ENCODE data around the gene PTGER2. TPM values are rescaled to one million over a fixed set of nuclear protein-coding genes. Genes with fewer than 3 reads are reported as not detected.

The PTGER2 gene
- total and polyA plus RNA-seq, 8 donors, result 3.4 to 19.2 (median 5.6) TPM

DNA sequence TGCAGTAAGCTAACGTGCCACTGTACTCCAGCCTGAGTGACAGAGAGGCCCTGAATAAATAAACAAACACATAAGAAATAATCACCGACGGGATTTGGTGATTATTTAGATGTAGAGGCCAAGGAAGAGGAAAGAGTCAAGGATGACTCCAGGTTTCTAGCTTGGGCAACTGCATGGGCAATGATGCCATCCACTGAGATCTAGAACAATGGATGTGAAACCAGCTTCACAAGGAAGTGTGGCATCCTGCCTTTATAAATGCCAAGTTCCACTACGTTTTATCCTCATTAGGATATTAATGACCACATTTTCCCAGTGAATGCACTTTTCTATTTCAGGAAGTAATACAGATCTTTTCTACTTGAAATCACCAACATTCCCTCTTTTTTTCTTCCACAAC, 10.9 kb upstream of the PTGER2 start:
- intact Hi-C loops (cut with DNase I), result loop anchor here in 1 of 2 donors (10.0 kb wide), 1 partner anchor 172 kb away; no protein-coding TSS in a partner anchor
- Histone ChIP-seq H3K9me3 (no peaks in the 10 kb centered on the region), H3K4me1 (peaks cover 0 to 19% of the 10 kb centered on the region in 2 donors), H3K36me3 (no peaks in the 10 kb centered on the region), H3K27me3 (no peaks in the 10 kb centered on the region), H3K4me3 (no peak overlapping the region), H3K27ac (no peak overlapping the region)
- no peak for DNase-seq
- no peak for ATAC-seq
- TF ChIP-seq CTCF (IDR thresholded peaks at IDR 0.05), result no peak

DNA sequence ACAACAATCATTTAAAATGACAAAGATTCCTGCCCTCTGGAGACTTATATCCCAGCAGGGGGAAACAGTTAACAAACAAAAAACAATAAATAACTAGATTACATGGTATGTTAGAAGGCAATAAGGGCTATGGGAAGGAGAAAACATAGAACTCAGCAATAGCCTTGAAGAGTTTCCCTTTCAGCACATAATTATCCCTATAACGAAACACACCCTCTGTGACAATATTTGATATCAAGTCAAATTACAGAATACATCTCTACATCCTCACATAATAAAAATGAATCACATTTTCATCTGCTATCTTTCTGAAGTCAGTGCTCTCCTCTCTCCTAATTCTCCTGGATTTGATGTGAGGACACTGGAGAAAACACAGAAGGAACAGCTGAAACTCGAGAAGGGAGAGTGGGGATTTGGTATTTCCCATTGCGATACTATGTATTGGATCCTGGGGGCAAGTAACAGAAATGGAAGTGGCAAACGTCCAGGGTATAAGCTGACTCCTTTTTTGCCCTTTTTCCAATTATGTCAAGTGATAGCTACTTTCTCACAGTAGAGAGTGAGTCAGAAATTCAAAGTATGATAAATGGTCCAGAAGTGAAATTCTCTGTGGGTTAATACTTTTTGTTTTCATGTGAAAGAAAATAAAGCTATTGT, 9.7 kb upstream of the PTGER2 start:
- DNase-seq (no peak), ATAC-seq (no peak)
- H3K4me3 ChIP-seq, result no peak overlapping the region
- H3K27ac ChIP-seq, result no peak overlapping the region
- peaks cover 0 to 28% of the 10 kb centered on the region in 2 donors for H3K4me1 ChIP-seq
- intact Hi-C loops (cut with DNase I), result loop anchor here in 1 of 2 donors (10.0 kb wide), 1 partner anchor 170 kb away; no protein-coding TSS in a partner anchor
- no peak for TF ChIP-seq CTCF (IDR thresholded peaks at IDR 0.05)
- H3K36me3 ChIP-seq, result no peaks in the 10 kb centered on the region
- no peaks in the 10 kb centered on the region for H3K9me3 ChIP-seq
- no peaks in the 10 kb centered on the region for H3K27me3 ChIP-seq

- intact Hi-C loops (cut with DNase I), result loop anchor here in 1 of 2 donors (10.0 kb wide), 1 partner anchor 170 kb away; no protein-coding TSS in a partner anchor
- DNase-seq, result no peak
- Histone ChIP-seq H3K9me3 (no peaks in the 10 kb centered on the region), H3K27ac (no peak overlapping the region), H3K4me1 (peaks cover 0 to 23% of the 10 kb centered on the region in 2 donors), H3K27me3 (no peaks in the 10 kb centered on the region), H3K36me3 (no peaks in the 10 kb centered on the region), H3K4me3 (no peak overlapping the region)
- no peak for ATAC-seq
- no peak for TF ChIP-seq CTCF (IDR thresholded peaks at IDR 0.05)
Observed at GRCh38 chr14:52305014-52305413, 9.1 kb upstream of the PTGER2 start.

GRCh38 chr14:52307376-52307775, 6.7 kb upstream of the PTGER2 start:
- ATAC-seq, result no peak
- intact Hi-C loops (cut with DNase I), result loop anchor here in 1 of 2 donors (10.0 kb wide), 1 partner anchor 167 kb away; no protein-coding TSS in a partner anchor
- Histone ChIP-seq H3K27ac (peak overlapping the region in 1 of 2 donors; percentile 70), H3K4me3 (no peak overlapping the region), H3K36me3 (no peaks in the 10 kb centered on the region), H3K27me3 (peaks cover 0 to 2% of the 10 kb centered on the region in 2 donors), H3K9me3 (no peaks in the 10 kb centered on the region), H3K4me1 (peaks cover 7 to 41% of the 10 kb centered on the region in 2 donors)
- DNase-seq, result no peak
- TF ChIP-seq CTCF (IDR thresholded peaks at IDR 0.05), result no peak

- intact Hi-C loops (cut with DNase I), result loop anchor here in 1 of 2 donors (10.0 kb wide), 1 partner anchor 167 kb away; no protein-coding TSS in a partner anchor
- peaks cover 7 to 46% of the 10 kb centered on the region in 2 donors for H3K4me1 ChIP-seq
- H3K36me3 ChIP-seq, result no peaks in the 10 kb centered on the region
- no peak overlapping the region for H3K4me3 ChIP-seq
- ATAC-seq (no peak), DNase-seq (no peak)
- TF ChIP-seq CTCF (IDR thresholded peaks at IDR 0.05), result no peak
- H3K27me3 ChIP-seq, result peaks cover 0 to 7% of the 10 kb centered on the region in 2 donors
- peak overlapping the region in 1 of 2 donors; percentile 70 for H3K27ac ChIP-seq
- H3K9me3 ChIP-seq, result no peaks in the 10 kb centered on the region
Observed at GRCh38 chr14:52307905-52308304, 6.2 kb upstream of the PTGER2 start.
